Measurements from ENCODE around the gene EPN3. TPM values are rescaled to one million over a fixed set of nuclear protein-coding genes. Genes with fewer than 3 reads are reported as not detected.
A peak's percentile ranks its signal among the peaks of the same experiment; 100 is the strongest.

Gene EPN3
- total RNA-seq, 2 experiments from 2014 or later: not detected

GRCh38 chr17:50505591-50506130 is 26.9 kb upstream of the EPN3 start:
- H3K4me1 Mint-ChIP-seq (ENCODE audit: low read depth): peaks cover 20% of the 10 kb centered on the region
- H3K27ac ChIP-seq (ENCODE audit: low read depth in 1 of 2, low read length in 2 of 2): no peak overlapping the region
- H3K36me3 ChIP-seq (ENCODE audit: insufficient read depth, low read length): no peaks in the 10 kb centered on the region
- no peaks in the 10 kb centered on the region for H3K9me3 Mint-ChIP-seq
- H3K4me3 Mint-ChIP-seq: no peak overlapping the region
- DNase-seq: no peak
- POLR2A ChIA-PET: interaction anchor here (0.5 kb wide), 1 partner anchor 202 kb away, joined by 3 read pairs; the partner anchor contains the start of gene ANKRD40
- H3K27ac Mint-ChIP-seq: no peak overlapping the region
- H3K27me3 ChIP-seq (ENCODE audit: control insufficient read depth in 1 of 2, insufficient read depth in 2 of 2, low read length in 2 of 2): no peaks in the 10 kb centered on the region
- no peaks in the 10 kb centered on the region for H3K27me3 Mint-ChIP-seq
- H3K4me1 ChIP-seq (ENCODE audit: insufficient read depth, low read length): peaks cover 28% of the 10 kb centered on the region
- H3K4me3 ChIP-seq (ENCODE audit: low read length): no peak overlapping the region
- TF ChIP-seq, protein P1, sequence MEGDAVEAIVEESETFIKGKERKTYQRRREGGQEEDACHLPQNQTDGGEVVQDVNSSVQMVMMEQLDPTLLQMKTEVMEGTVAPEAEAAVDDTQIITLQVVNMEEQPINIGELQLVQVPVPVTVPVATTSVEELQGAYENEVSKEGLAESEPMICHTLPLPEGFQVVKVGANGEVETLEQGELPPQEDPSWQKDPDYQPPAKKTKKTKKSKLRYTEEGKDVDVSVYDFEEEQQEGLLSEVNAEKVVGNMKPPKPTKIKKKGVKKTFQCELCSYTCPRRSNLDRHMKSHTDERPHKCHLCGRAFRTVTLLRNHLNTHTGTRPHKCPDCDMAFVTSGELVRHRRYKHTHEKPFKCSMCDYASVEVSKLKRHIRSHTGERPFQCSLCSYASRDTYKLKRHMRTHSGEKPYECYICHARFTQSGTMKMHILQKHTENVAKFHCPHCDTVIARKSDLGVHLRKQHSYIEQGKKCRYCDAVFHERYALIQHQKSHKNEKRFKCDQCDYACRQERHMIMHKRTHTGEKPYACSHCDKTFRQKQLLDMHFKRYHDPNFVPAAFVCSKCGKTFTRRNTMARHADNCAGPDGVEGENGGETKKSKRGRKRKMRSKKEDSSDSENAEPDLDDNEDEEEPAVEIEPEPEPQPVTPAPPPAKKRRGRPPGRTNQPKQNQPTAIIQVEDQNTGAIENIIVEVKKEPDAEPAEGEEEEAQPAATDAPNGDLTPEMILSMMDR (IDR thresholded peaks at IDR 0.05): no peak
- CTCF ChIA-PET: interaction anchor here (0.6 to 3.5 kb wide), 2 partner anchors 8 to 27 kb away, joined by 3 to 16 read pairs; partner anchors contain the start of gene RSAD1
- no peak for ATAC-seq (ENCODE audit: poor library complexity)
- no peaks in the 10 kb centered on the region for H3K9me3 ChIP-seq (ENCODE audit: control insufficient read depth in 1 of 2, insufficient read depth in 1 of 2, low read length in 2 of 2)
- intact Hi-C loops (cut with DNase I, micrococcal nuclease): no loop called here
- H3K36me3 Mint-ChIP-seq (ENCODE audit: low read depth): no peaks in the 10 kb centered on the region

DNA sequence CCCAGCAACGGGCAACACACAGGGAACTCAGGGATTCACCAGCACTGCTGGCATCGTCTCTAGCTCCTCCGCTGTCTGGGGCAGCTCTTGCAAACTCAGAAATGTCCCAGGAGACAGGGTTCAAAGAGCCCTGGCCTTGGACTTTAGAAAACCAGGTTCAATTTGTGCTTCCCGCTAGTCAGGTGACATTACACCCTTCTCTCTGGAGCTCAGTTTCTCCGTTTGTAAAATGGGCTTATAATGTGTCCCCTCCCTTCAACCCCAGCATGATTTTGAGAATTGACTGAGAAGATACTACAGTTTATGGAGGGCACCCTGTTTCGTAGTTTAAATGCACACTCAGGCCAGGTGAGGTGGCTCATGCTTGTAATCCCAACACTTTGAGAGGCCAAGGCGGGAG is 26.2 kb upstream of the EPN3 start:
- intact Hi-C loops (cut with DNase I, micrococcal nuclease): no loop called here
- Histone ChIP-seq H3K4me3 (ENCODE audit: low read length) (no peak overlapping the region), H3K27me3 (ENCODE audit: control insufficient read depth in 1 of 2, insufficient read depth in 2 of 2, low read length in 2 of 2) (no peaks in the 10 kb centered on the region), H3K4me1 (ENCODE audit: insufficient read depth, low read length) (peaks cover 33% of the 10 kb centered on the region), H3K27ac (ENCODE audit: low read depth in 1 of 2, low read length in 2 of 2) (no peak overlapping the region), H3K36me3 (ENCODE audit: insufficient read depth, low read length) (no peaks in the 10 kb centered on the region), H3K9me3 (ENCODE audit: control insufficient read depth in 1 of 2, insufficient read depth in 1 of 2, low read length in 2 of 2) (no peaks in the 10 kb centered on the region)
- peaks cover 26% of the 10 kb centered on the region for H3K4me1 Mint-ChIP-seq (ENCODE audit: low read depth)
- DNase-seq (no peak), ATAC-seq (ENCODE audit: poor library complexity) (no peak)
- TF ChIP-seq, protein P1 (IDR thresholded peaks at IDR 0.05): no peak
- no peaks in the 10 kb centered on the region for H3K36me3 Mint-ChIP-seq (ENCODE audit: low read depth)
- no peaks in the 10 kb centered on the region for H3K27me3 Mint-ChIP-seq
- no peaks in the 10 kb centered on the region for H3K9me3 Mint-ChIP-seq
- ChIA-PET CTCF (interaction anchor here (3.5 kb wide), 1 partner anchor 27 kb away, joined by 16 read pairs; the partner anchor contains the start of gene RSAD1), POLR2A (interaction anchor here (0.5 kb wide), 1 partner anchor 202 kb away, joined by 3 read pairs; the partner anchor contains the start of gene ANKRD40)
- no peak overlapping the region for H3K27ac Mint-ChIP-seq
- peak overlapping the region; percentile 58 for H3K4me3 Mint-ChIP-seq

DNA sequence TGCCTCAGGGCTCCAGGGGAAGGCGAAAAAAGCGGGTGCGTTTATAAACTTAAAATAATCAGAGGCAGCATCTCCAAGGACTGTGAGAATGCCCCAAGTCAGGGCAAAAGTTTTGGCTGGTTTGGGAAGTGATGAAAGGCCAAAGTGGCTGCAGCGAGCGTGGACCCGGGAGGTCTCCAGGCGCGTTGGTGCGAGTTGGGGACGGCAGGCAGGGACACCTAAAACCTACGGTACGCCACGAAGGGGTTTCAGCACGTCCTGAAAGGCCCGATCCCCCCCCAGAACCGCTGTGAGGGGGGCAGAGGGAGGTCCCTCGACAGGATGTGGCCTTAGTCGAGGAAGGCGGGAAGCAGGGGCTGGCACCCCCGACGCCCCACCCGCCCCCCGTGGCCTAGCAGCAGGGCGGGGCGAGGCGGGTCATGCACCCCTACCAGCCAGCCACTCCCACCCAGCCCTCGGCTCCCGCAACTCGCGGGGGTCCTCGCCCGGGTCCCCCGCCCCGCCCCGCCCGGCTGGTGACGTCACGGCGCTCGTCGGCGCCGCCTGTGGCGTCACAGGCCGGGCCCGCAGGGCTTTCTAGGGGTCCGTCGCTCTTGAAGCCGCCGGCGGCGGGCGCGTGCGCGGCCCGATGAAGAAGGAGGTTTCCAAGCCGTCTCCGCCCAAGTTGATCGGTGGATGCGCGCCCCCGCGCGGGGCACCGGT is 24.5 kb upstream of the EPN3 start, which contains the start of gene MYCBPAP:
MYCBPAP (plus strand) TSS at position 569 of the 702 bp plus-strand sequence. CDS start 236 bp downstream, outside the sequence.
- intact Hi-C loops (cut with DNase I, micrococcal nuclease): no loop called here
- Histone ChIP-seq H3K4me1 (ENCODE audit: insufficient read depth, low read length) (peaks cover 38% of the 10 kb centered on the region), H3K9me3 (ENCODE audit: control insufficient read depth in 1 of 2, insufficient read depth in 1 of 2, low read length in 2 of 2) (no peaks in the 10 kb centered on the region), H3K27ac (ENCODE audit: low read depth in 1 of 2, low read length in 2 of 2) (peak within 1 kb of the TSS in 1 of 2 donors; percentile 36), H3K27me3 (ENCODE audit: control insufficient read depth in 1 of 2, insufficient read depth in 2 of 2, low read length in 2 of 2) (no peaks in the 10 kb centered on the region), H3K4me3 (ENCODE audit: low read length) (peak within 1 kb of the TSS; percentile 68), H3K36me3 (ENCODE audit: insufficient read depth, low read length) (no peaks in the 10 kb centered on the region)
- ATAC-seq (ENCODE audit: poor library complexity) (peak; percentile 69), DNase-seq (peak; percentile 26 to 90 (median 72))
- TF ChIP-seq, protein P1 (IDR thresholded peaks at IDR 0.05): no peak
- Mint-ChIP-seq H3K27me3 (peaks cover 5% of the 10 kb centered on the region), H3K9me3 (no peaks in the 10 kb centered on the region), H3K4me3 (peak within 1 kb of the TSS; percentile 88), H3K27ac (peak within 1 kb of the TSS; percentile 66), H3K4me1 (ENCODE audit: low read depth) (peaks cover 30% of the 10 kb centered on the region), H3K36me3 (ENCODE audit: low read depth) (no peaks in the 10 kb centered on the region)
- ChIA-PET CTCF (no interaction called here), POLR2A (no interaction called here)

Data from CD4-positive, alpha-beta T cell (primary cell).